GM12878 (cell line): Measurements from ENCODE around the gene CSTA. TPM values are rescaled to one million over a fixed set of nuclear protein-coding genes. Genes with fewer than 3 reads are reported as not detected.

Experiments
- ATAC-seq: fragments of 200-7000 bp; cut with Tn5 transposase; 3 replicates; pipeline ENCODE4 v1.9.1; 2020; ENCODE audit warnings: mild to moderate bottlenecking, moderate library complexity
- BruUV-seq: library from RNA; stranded (reverse); fragments of 400-500 nt; replicated peaks from 2 replicates; lab custom pipeline; 2021; lab: Mats Ljungman, UMichigan
- CTCF ChIA-PET: fragments of 300-600 bp; sonication (Branson Sonifier 250); formaldehyde crosslinking; extraction: SDS; loops from one replicate; lab custom pipeline; 2021; ENCODE audit warnings: inconsistent platforms; lab: Yijun Ruan, JAX
- POLR2A ChIA-PET: fragments of 350-600 bp; formaldehyde crosslinking; extraction: SDS; loops from one replicate; lab custom pipeline; 2021; ENCODE audit warnings: inconsistent platforms; lab: Charles Lee
- RAD21 ChIA-PET: fragments of 300-600 bp; sonication (Branson Sonifier 250); formaldehyde crosslinking; loops from one replicate; lab custom pipeline; 2023; ENCODE audit warnings: antibody characterized with exemption; ENCODE audit not compliant: unreplicated experiment; lab: Charles Lee
- SMC1A ChIA-PET: fragments of 300-600 bp; sonication (Branson Sonifier 250); formaldehyde crosslinking; loops from one replicate; lab custom pipeline; 2023; ENCODE audit not compliant: unreplicated experiment, uncharacterized antibody; lab: Charles Lee
- DNase-seq: peaks from one replicate; pipeline ENCODE4 v3.0.0-alpha.2; 2011; ENCODE audit warnings: low read depth, low spot score
- FAIRE-seq: peaks from 3 replicates; lab custom pipeline; 2011; peaks lifted over from hg19 to GRCh38; lab: Jason Lieb, UNC
- H2AFZ ChIP-seq: 2 replicates; pipeline ENCODE4 v1.6.0; 2011; ENCODE audit warnings: low read depth, low read length, control low read depth; ENCODE audit not compliant: control insufficient read depth
- H3K27ac ChIP-seq: 2 replicates; pipeline ENCODE4 v1.5.1; 2011; ENCODE audit warnings: control low read depth; ENCODE audit not compliant: control insufficient read depth, insufficient read depth
- H3K27me3 ChIP-seq, 2 experiments: replicated peaks in 1 of 2; 2 replicates each; pipeline versions ENCODE4 v1.6.0 to v1.6.1; 2011; ENCODE audit warnings: low read length in 1 of 2; ENCODE audit not compliant: control insufficient read depth in 2 of 2, insufficient read depth in 2 of 2
- H3K36me3 ChIP-seq, 2 experiments: 2 replicates each; pipeline ENCODE4 v1.5.1; 2011; ENCODE audit warnings: low read length in 1 of 2; ENCODE audit not compliant: control insufficient read depth in 2 of 2, insufficient read depth in 2 of 2
- H3K4me1 ChIP-seq: 2 replicates; pipeline ENCODE4 v1.6.1; 2011; ENCODE audit warnings: mild to moderate bottlenecking, low read length, moderate library complexity, mixed read lengths; ENCODE audit not compliant: control insufficient read depth, insufficient read depth
- H3K4me2 ChIP-seq: 2 replicates; pipeline ENCODE4 v1.6.0; 2011; ENCODE audit warnings: control low read depth; ENCODE audit not compliant: control insufficient read depth, insufficient read depth
- H3K4me3 ChIP-seq: fragments of 200-600 bp; sonication (generic); 2 replicates; pipeline ENCODE4 v1.5.1; 2016
- H3K79me2 ChIP-seq: 2 replicates; pipeline ENCODE4 v1.6.0; 2011; ENCODE audit warnings: low read length; ENCODE audit not compliant: control insufficient read depth, insufficient read depth
- H3K9ac ChIP-seq: 2 replicates; pipeline ENCODE4 v1.8.0; 2011; ENCODE audit warnings: low read length, control low read depth, mixed read lengths; ENCODE audit not compliant: control insufficient read depth, insufficient read depth
- H3K9me3 ChIP-seq: replicated peaks from 3 replicates; pipeline ENCODE4 v1.5.1; 2011; ENCODE audit warnings: mild to moderate bottlenecking, low read length; ENCODE audit not compliant: control insufficient read depth, insufficient read depth
- H4K20me1 ChIP-seq: 2 replicates; pipeline ENCODE4 v1.6.0; 2011; ENCODE audit not compliant: control insufficient read depth, insufficient read depth
- EED ChIP-seq: sonication (generic); IDR thresholded peaks from 2 replicates; pipeline ENCODE4 v1.6.1; 2016; ENCODE audit warnings: antibody characterized with exemption, low read depth
- ELK1 ChIP-seq: IDR thresholded peaks from 2 replicates; pipeline ENCODE4 v1.6.1; 2012; ENCODE audit warnings: low read depth, low read length, improper control_type of control experiment
- FOXM1 ChIP-seq: IDR thresholded peaks from 2 replicates; pipeline ENCODE4 v1.6.1; 2012; ENCODE audit warnings: low read depth, mild to moderate bottlenecking, inconsistent platforms, low read length, moderate library complexity
- HDAC2 ChIP-seq: fragments of 200-600 bp; sonication (generic); IDR thresholded peaks from 2 replicates; pipeline ENCODE4 v1.6.1; 2017
- IKZF1 ChIP-seq: fragments of 450-650 bp; conservative IDR thresholded peaks from 2 replicates; pipeline ENCODE4 v1.6.1; 2017; ENCODE audit warnings: antibody characterized with exemption, mild to moderate bottlenecking
- IRF5 ChIP-seq: fragments of 450-650 bp; IDR thresholded peaks from 2 replicates; pipeline ENCODE4 v1.6.1; 2017; ENCODE audit warnings: borderline replicate concordance
- NBN ChIP-seq: fragments of 450-650 bp; IDR thresholded peaks from 2 replicates; pipeline ENCODE4 v1.6.1; 2016
- PML ChIP-seq: IDR thresholded peaks from 2 replicates; pipeline ENCODE4 v1.6.1; 2012; ENCODE audit warnings: low read length, inconsistent platforms
- RB1 ChIP-seq: fragments of 450-650 bp; formaldehyde crosslinking; IDR thresholded peaks from 2 replicates; pipeline ENCODE4 v1.6.1; 2017; ENCODE audit warnings: mild to moderate bottlenecking, borderline replicate concordance
- RCOR1 ChIP-seq: conservative IDR thresholded peaks from 2 replicates; pipeline ENCODE4 v1.6.1; 2012; ENCODE audit warnings: low read depth, low read length, improper control_type of control experiment
- RELB ChIP-seq: fragments of 450-650 bp; IDR thresholded peaks from 2 replicates; pipeline ENCODE4 v1.6.1; 2017; ENCODE audit warnings: low read depth, mild to moderate bottlenecking, moderate library complexity
- TCF7 ChIP-seq: IDR thresholded peaks from 2 replicates; pipeline ENCODE4 v1.6.1; 2014; ENCODE audit warnings: antibody characterized with exemption, borderline replicate concordance
- USF2 ChIP-seq: IDR thresholded peaks from 2 replicates; pipeline ENCODE4 v1.6.1; 2011; ENCODE audit warnings: low read depth, low read length, improper control_type of control experiment, borderline replicate concordance
- YBX1 ChIP-seq: fragments of 450-650 bp; IDR thresholded peaks from 2 replicates; pipeline ENCODE4 v1.6.1; 2016; ENCODE audit warnings: antibody characterized with exemption
- ZNF384 ChIP-seq: IDR thresholded peaks from 2 replicates; pipeline ENCODE4 v1.6.1; 2012; ENCODE audit warnings: low read depth, mild to moderate bottlenecking, low read length, improper control_type of control experiment, borderline replicate concordance
- ZNF687 ChIP-seq: fragments of 450-650 bp; IDR thresholded peaks from 2 replicates; pipeline ENCODE4 v1.6.1; 2017; ENCODE audit warnings: mild to moderate bottlenecking, moderate library complexity
- WGBS: methylation state at CpG from one replicate; pipeline ENCODE4 v1.1.6; 2016; ENCODE audit warnings: low lambda C conversion rate; ENCODE audit not compliant: insufficient replicate concordance, insufficient coverage; ENCODE audit errors: missing lambda C conversion rate; 5-methylcytosine and 5-hydroxymethylcytosine counted together
- in situ Hi-C: fragments of 300-500 bp; cut with MboI; formaldehyde crosslinking; loops from 9 replicates; pipeline ENCODE4 v1.14.3; 2018; ENCODE audit warnings: mixed read lengths
- intact Hi-C: fragments of 100-400 bp; cut with micrococcal nuclease; formaldehyde crosslinking; loops from one replicate; pipeline ENCODE4 v1.14.2; 2022; ENCODE audit not compliant: unreplicated experiment
- polyA plus RNA-seq, 11 experiments: library from polyadenylated mRNA; depleted of rRNA in 4 of 11; unstranded in 6 of 11; stranded (reverse) in 5 of 11; fragments of >200 nt; fragmentation: Nextera tagmentation in 4 of 11; fragmentation: Illumina TruSeq in 1 of 11; extraction: Ambion mirVana in 4 of 11; extraction: Trizol in 1 of 11; gene quantifications; 1 replicate in 1 of 11; 2 replicates in 10 of 11; pipeline versions ENCODE4 v1.2.1 to v1.2.3, GENCODE V29; 2011 to 2016; ENCODE audit warnings: inconsistent platforms in 2 of 11, missing spikeins in 2 of 11, low read depth in 1 of 11
- total RNA-seq, 4 experiments: library from RNA; depleted of rRNA in 3 of 4; stranded (reverse); fragments of >200 nt in 3 of 4; fragmentation: Illumina TruSeq in 1 of 4; extraction: Trizol in 1 of 4; gene quantifications; 2 replicates each; pipeline versions ENCODE4 v1.2.1 to v1.2.3, GENCODE V29; 2013 to 2021

The CSTA gene
- total and polyA plus RNA-seq, 10 of the 15 experiments (the other 5 are each of a cell fraction or from before 2014, with no cell fraction given) = 1.8 to 6.7 (median 3.4) TPM

- H3K36me3 ChIP-seq = no peaks in the 10 kb centered on the region
- ChIA-PET CTCF (interaction anchor here (1.1 kb wide), 1 partner anchor 35 kb away, joined by 3 read pairs; no protein-coding TSS in a partner anchor), SMC1A (interaction anchor here (0.8 kb wide), 1 partner anchor 38 kb away, joined by 4 read pairs; no protein-coding TSS in a partner anchor), RAD21 (interaction anchor here (0.9 to 1.4 kb wide), 2 partner anchors 64 to 197 kb away, joined by 3 to 4 read pairs; no protein-coding TSS in a partner anchor), POLR2A (no interaction called here)
- H3K27ac ChIP-seq = peak overlapping the region; percentile 75
- peak overlapping the region; percentile 50 for H3K4me2 ChIP-seq
- DNase-seq = peak; percentile 86
- H3K4me1 ChIP-seq = peaks cover 55% of the 10 kb centered on the region
- peak overlapping the region; percentile 52 for H2AFZ ChIP-seq
- no peaks in the 10 kb centered on the region for H3K79me2 ChIP-seq
- FAIRE-seq = peak; percentile 81
- peaks cover 4% of the 10 kb centered on the region for H3K9me3 ChIP-seq
- intact Hi-C loops (loop anchor here (1.0 to 2.0 kb wide), 5 partner anchors 30 to 293 kb away; partner anchors contain the start of gene CD86), in situ Hi-C loops (no loop called here)
- peak; percentile 87 for ATAC-seq
- H3K27me3 ChIP-seq = no peaks in the 10 kb centered on the region
- H4K20me1 ChIP-seq = no peaks in the 10 kb centered on the region
- no TSS peak for BruUV-seq
- H3K4me3 ChIP-seq = peak overlapping the region; percentile 0; the same call in 1 of the 2 replicates
- peak overlapping the region; percentile 38 for H3K9ac ChIP-seq
- WGBS = 0% methylated on average over 2 of the region's 2 CpGs
- TF ChIP-seq HDAC2 (no peak), YBX1 (no peak), EED (peak; percentile 60; the same call in 1 of the 2 replicates), ZNF687 (peak; percentile 95), ELK1 (no peak), PML (0 out of 2 replicates have a peak, but pooled peaks have one; percentile 40), ZNF384 (no peak), RCOR1 (no peak), IRF5 (no peak), FOXM1 (peak; percentile 84; the same call in 1 of the 2 replicates), NBN (0 out of 2 replicates have a peak, but pooled peaks have one; percentile 23), RELB (peak; percentile 63; the same call in 1 of the 2 replicates), USF2 (no peak), IKZF1 (peak; percentile 68), RB1 (no peak), TCF7 (no peak)
These were observed 26.8 kb upstream of the CSTA start for GRCh38 chr3:122298239-122298638.
